Activated CD8-positive, alpha-beta memory T cell treated with anti-CD3 and anti-CD28 coated beads for 48 hours (primary cell): Measurements from ENCODE around the gene USP8.
"Not testable (repeated sequence)": the region's sequence is repeated elsewhere in the genome, so short reads cannot be mapped to it uniquely, and the experiment has no call there.

Experiments used
- DNase-seq, 3 experiments: peaks; one replicate each; pipeline ENCODE4 v3.0.0-alpha.2; 2020; ENCODE audit warnings: low read depth in 2 of 3, low spot score in 2 of 3

Gene USP8

DNA sequence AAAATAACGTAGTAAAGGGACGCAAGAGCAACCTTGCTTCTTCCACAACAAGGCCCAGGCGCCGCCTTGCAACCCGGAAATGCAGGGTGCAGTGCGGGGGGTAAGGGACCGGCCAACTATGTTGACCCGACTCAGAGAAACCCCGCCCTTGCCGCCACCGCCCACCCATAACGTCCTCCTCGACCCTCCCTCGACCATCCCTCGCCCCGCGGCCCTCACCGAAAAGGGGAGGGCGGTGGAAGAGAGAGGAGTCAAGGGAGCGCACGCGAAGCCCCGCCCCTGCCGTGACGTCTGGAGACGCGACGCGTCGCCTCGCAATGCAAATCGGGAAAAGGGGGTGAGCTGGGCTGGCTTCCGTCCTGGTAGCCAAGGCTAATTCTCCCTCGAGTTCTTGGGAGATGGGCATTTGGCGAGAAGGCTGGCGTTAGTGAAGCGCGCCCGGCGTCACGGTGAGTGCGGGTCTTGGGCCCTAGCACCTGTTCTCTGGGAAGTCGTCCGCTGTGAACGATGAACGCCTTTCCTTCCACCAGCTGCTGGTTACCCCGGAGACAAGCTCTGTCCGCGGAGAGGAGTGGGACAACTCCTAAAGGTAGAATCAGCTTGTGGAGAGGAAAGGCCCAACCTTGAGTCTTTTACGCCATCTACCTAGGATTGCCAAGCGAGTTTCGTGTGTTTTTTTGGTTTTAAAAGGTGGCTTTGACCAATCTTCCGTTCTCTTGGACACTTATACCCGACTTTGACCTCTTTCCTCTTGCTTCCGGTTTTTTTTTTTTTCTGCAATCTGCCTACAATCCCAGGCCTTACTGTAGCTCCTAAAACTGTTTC lies at the start of gene USP8:
TSS of gene USP8 (plus strand) at position 340 of the 825 bp plus-strand sequence. CDS start 14,669 bp downstream, outside the sequence.
- DNase-seq = peak; percentile 88 to 94 (median 90)

DNA sequence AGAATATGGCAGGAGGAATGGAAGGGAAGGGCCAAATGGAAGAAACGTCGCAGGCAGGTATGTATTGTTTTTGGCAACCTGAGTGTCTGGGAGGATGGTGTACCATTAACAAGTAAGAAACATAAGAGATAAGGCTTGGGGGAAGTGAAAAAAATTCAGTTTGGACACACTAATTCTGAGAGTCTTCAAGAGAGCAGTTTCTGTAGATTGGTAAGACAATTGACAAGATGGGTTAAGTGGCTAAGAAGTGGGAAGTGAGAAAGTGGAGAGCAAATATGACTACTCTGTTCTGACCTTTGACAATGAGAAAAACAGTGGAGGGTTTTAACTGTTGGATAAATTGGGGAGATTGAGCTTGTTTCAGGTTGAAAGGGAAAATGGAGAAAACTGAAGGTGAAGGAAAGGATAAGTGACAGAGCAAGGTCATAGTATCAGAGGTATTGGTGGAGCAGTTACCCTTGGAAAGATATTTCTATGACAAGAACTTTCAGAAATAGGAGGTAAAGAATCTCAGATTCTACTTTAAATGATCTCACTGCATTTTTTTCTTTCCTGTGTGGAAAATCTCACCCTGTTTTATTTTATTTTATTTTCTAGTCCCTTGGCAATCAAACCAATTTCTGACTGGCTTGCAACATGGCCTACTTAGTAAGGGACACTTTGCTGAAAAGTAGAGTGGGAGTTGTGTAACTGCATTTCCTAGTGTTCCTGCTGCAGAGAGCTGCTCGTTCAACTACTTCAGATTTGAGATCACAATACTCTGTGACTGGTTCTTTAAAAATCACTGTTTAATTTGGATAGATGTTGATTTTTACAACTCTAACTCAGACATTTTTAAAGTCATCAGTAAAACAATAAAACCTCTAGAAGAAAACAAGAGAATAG lies 46.1 kb upstream of the USP8 start:
- no peak for DNase-seq

- DNase-seq = no peak
Measured at GRCh38 chr15:50378776-50379175, 45.4 kb upstream of the USP8 start.

DNA sequence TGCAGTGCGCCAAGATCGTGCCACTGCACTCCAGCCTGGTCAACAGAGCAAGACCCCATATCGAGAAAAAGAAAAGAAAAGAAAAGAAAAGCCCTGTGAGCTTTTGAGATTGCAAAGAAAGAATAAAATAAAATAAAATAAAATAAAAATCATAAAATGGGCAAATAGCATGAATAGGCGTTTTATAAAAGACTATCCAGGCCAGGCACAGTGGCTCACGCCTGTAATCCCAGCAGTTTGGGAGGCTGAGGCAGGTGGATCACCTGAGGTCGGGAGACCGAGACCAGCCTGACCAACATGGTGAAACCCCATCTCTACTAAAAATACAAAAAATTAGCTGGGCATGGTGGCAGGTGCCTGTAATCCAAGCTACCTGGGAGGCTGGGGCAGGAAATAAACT lies 44.8 kb upstream of the USP8 start:
- DNase-seq = not testable (repeated sequence)

DNA sequence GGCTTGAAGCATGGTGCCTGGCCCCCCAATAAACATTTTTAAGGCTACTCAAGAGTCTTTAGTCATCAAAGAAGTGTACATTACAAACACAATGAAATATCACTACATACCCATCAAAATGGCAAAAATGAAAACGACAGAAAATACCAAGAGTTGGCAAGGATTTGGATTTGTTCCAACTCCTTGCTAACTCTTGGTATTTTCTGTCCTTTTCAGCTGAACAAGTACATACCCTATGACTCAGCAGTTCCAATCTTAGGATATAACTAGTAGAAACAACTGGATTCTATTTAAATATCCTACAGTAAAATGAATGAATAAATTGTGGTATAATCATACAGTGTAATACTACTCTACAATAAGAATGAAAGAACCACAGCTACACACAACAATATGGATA lies 44.1 kb upstream of the USP8 start:
- no peak for DNase-seq

- DNase-seq = no peak
Measured at GRCh38 chr15:50381438-50381837, 42.8 kb upstream of the USP8 start.

DNA sequence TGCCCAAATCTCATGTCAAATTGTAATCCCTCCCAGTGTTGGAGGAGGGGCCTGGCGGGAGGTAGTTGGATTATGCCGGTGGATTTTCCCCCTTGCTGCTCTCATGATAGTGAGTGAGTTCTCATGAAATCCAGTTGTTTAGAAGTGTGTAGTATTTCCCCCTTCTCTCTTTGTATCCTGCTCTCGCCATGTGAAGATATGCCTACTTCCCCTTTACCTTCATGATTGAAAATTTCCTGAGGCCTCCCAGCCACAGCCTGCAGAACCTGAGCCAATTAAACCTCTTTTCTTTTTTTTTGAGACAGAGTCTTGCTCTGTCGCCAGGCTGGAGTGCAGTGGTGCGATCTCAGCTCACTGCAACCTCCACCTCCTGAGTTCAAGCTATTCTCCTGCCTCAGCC lies 41.8 kb upstream of the USP8 start:
- DNase-seq = not testable (repeated sequence)

- DNase-seq = no peak
Measured at GRCh38 chr15:50390554-50391264, 33.5 kb upstream of the USP8 start.

- not testable (repeated sequence) for DNase-seq
Measured at GRCh38 chr15:50391561-50391960, 32.6 kb upstream of the USP8 start.

- DNase-seq = no peak
Measured at GRCh38 chr15:50411870-50412269, 12.3 kb upstream of the USP8 start.

DNA sequence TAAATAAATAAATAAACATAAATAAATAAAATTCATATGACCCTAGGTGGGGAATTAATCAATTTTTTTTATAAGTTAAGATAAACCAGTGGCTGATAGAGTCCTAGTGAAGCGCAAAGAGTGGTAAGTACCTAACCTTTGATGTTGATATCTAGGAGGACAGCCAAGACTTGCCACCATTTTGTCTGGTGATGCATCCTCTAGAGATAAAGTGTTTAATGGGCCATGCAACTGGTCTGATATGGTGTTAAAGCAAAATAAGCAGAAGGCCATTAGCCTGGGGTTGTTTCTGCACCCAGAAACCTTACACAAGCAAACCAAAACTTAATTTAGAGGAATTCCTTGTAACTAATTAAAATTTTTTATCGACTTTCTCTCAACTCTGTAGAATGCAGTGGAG lies 9.6 kb upstream of the USP8 start:
- no peak for DNase-seq

GRCh38 chr15:50415752-50416404 lies 8.3 kb upstream of the USP8 start:
- DNase-seq = no peak

DNA sequence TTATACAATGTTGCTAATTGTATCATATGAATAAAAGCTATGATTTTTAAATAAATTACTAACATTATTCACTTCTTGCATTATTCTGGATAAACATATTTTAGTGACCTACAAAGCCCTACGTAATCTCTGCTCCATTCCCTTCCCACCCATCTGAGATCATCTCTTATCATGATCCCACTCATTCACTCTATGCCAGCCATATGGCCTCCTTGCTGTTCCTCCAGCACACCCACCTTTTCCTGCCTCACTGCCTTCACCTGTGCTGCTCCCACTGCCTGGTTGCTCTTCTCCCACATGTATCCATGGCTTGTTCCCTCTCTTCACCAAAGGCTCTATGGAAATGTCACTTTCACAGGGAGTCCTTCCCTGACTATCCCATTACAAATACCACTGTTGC lies 7.3 kb upstream of the USP8 start:
- no peak for DNase-seq

DNA sequence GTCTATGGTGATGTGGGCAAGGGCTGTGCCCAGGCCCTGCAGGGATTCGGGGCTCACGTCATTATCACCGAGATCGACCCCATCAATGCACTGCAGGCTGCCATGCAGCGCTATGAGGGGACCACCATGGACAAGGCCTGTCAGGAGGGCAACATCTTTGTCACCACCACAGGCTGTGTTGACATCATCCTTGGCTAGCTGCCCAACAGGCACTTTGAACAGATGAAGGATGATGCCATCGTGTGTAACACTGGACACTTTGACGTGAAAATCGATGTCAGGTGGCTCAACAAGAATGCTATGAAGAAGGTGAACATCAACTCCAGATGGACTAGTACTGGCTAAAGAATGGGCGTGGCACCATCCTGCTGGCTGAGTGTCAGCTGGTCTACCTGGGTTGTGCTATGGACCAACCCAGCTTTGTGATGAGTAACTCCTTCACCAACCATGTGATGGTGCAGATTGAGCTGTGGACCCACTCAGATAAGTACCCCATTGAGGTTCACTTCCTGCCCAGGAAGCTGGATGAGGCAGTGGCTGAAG lies 6.1 kb upstream of the USP8 start:
- DNase-seq = no peak

DNA sequence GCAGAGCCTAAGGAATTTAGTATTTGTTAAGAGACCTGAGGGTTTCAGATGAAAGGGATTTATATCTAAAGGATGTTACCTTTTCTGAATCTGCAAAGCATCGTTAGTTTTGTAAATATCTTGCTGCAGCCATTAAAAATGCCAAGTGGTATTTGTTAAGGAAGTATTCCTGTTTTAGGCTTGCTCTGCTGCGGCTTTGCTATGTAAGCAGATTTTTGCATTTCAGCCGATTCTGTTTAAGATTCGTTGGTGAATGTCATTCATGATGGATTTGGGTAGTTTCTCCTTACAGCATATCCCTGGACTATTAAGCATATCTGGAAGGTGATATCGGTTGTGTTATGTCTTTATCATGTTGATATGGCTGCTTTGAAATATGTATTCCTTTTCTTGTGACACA lies 1.0 kb downstream of the USP8 start:
- no peak for DNase-seq

DNA sequence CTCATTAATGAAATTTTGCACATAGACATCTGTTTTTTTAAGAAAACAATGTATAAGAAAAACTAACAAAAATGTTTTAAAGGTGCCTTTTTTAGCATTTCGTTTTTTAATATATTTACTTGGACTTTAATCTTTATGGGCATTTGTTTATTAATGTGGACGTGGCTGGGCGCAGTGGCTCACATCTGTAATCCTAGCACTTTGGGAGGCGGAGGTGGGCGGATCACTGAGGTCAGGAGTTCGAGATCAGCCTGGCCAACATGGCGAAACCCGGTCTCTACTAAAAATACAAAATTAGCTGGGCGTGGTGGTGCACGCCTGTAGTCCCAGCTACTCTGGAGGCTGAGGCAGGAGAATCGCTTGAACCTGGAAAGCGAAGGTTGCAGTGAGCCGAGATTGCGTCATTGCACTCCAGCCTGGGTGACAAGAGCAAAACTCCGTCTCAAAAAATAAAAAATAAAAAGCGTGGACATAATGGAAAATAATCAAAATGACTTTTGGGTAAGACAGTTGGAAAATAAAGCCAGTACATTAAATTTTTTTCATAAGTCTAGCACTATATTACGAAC lies 1.6 kb downstream of the USP8 start:
- DNase-seq = not testable (repeated sequence)

GRCh38 chr15:50426428-50426827 lies 2.2 kb downstream of the USP8 start:
- no peak for DNase-seq

DNA sequence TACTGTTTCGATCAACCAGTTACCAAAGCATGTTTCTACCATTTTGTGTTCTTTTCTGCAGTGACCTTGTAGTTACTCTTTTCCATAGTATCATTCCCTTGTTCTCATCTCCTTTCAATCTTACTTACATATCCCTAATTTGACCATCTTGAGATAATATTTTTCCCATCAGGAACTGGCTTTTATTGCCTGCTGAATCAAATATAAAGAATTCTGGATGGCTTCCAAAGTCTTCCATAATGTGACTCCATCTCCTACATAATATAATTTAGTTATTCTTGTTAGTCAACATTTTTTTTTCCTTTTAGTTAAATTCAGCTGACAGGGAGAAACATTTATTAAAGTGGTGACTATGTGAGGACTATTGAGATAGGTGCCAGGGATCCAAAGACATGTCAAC lies 7.0 kb downstream of the USP8 start:
- DNase-seq = no peak

DNA sequence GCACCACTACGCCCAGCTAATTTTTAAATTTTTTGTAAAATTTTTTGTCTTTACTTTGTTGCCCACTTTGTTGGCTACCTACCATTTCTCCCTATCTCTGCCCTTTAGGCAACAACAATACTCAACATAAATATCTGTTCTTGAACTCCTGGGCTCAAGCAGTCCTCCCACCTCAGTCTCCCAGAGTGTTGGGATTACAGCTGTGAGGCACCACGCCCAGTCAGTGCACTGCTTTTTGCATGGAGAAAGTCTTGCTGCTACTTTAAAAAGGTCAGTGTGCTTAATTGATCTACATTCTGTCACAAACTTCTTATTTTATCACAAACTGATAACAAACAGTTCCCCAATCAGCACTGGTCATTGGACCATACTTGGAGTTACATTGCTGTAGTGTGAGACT lies 8.0 kb downstream of the USP8 start:
- DNase-seq = no peak

- no peak for DNase-seq
Measured at GRCh38 chr15:50435772-50436171, 11.6 kb downstream of the USP8 start.
